Activated T-helper 2 cell treated with anti-CD3 and anti-CD28 coated beads, Interferon-gamma antibody, Interleukin-2, Interleukin-4, amounts not matched to agents 10 μg/mL and 5 μg/mL and 100 μg/mL, durations not matched to agents 14 hours and 24 hours and 36 hours (primary cell): ENCODE measurements around the gene RBM17. TPM values are rescaled to one million over a fixed set of nuclear protein-coding genes. Genes with fewer than 3 reads are reported as not detected.

Experiments
- total RNA-seq: library from RNA; stranded (reverse); gene quantifications from 2 replicates; pipeline ENCODE4 v1.2.3, GENCODE V29; 2022

Gene RBM17
- total RNA-seq, 1 donor from 2014 or later: 266 TPM

Other genes starting within 250 kb of the RBM17 start
- gene ANKRD16, start 199.1 kb upstream of the RBM17 start, total RNA-seq: 10.4 and 11.6 TPM in 2 replicates
- 57.2 and 58.0 TPM in 2 replicates for gene FBH1, start 198.8 kb upstream of the RBM17 start, total RNA-seq
- 19.2 and 19.8 TPM in 2 replicates for gene IL15RA, start 111.5 kb upstream of the RBM17 start, total RNA-seq
- gene IL2RA, start 26.7 kb upstream of the RBM17 start, total RNA-seq: 1,777 and 1,808 TPM in 2 replicates
- gene PFKFB3, start 113.9 kb downstream of the RBM17 start, total RNA-seq: 124 and 126 TPM in 2 replicates